GM08714 (cell line): ENCODE results near the gene LYZL4.

ENCODE experiments used
- H3K4me3 ChIP-seq: fragments of 200-500 bp; sonication (Bioruptor generic); 2 replicates; pipeline ENCODE4 v1.5.1; 2014; ENCODE audit warnings: mild to moderate bottlenecking, low read length, inconsistent platforms
- ZNF274 ChIP-seq: IDR thresholded peaks from 2 replicates; pipeline ENCODE4 v1.6.1; 2012; ENCODE audit warnings: mild to moderate bottlenecking, low read depth, low read length

LYZL4 gene

DNA sequence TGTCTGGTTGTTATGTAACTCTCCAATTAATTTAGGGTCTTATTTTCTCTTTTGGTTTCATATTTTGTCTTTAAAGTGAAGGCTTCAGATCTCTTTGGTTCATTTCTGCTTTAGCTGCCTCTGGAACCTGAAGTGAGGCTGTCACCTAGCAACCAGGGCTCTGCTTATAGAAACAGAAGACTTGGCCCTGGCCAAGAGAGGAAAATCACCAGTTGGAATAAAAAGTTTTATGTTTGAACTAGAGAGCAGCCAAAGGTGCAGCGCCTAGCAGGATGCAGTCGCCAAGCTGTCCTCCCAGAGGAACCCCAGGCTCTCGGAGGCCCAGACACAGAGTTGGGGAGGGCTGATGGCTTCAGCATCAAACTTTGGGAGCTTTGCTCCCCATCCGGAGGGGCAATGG, 41.1 kb downstream of the LYZL4 start:
- TF ChIP-seq ZNF274 = no peak

DNA sequence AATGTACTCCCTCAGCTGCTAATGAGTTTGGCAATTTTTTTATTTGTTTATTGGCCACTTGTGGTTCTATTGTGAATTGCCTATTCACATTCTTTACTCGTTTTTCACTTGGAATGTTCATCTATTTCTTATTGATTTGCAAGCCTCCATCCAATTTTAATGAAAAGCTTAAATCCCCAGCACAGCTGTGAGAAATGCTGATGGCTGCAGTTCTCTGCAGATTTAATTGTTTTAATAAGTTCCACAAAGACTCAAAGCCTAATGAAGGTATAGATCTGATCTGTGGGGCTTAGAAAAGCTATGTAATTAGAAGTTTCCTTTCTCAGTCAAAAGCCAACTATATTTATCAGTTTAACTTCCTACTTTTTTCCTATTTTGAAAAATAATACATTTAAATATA, 41.5 kb downstream of the LYZL4 start:
- no peak for TF ChIP-seq ZNF274
- no peak overlapping the region for H3K4me3 ChIP-seq

More for the DNA sequence above, 41.1 kb downstream of the LYZL4 start:
- H3K4me3 ChIP-seq = no peak overlapping the region

DNA sequence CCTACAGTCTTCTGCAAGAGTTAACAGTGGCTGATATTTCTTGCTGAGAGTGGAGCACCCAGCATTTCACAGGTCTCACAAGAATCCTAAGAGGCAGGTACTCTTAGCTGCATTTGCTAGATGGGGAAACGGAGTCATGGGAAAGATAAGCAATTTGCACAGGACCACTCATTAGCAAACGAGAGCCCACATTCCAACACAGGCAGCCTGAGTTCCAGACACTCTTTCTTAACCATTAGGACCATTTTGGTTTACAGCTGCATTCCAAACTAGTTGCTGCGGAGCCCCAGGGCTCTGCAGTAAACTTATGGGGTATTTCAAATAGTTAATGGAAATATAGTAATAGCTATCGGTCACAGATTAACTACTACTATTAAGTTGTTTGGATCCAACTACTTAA, 42.5 kb downstream of the LYZL4 start:
- H3K4me3 ChIP-seq = no peak overlapping the region
- no peak for TF ChIP-seq ZNF274

DNA sequence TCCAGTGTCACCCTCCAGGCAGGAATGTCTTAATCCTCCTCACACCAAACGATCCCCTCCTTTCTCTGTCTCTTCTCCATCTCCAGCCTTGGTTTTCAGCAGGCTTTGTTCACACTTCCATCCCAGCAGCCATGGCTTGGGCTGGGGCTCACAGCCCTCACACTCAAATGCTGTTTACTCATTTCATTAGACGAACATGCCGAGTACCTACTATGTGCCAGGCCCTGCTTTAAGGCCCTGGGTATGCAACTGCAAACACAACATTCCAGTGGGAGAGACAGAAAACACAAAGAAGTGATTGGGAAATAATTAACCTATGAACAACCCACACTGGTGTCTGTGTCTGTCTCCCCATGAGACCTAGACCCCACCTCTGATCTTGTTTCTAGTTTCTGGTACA, 43.9 kb downstream of the LYZL4 start:
- H3K4me3 ChIP-seq = no peak overlapping the region
- TF ChIP-seq ZNF274 = no peak

DNA sequence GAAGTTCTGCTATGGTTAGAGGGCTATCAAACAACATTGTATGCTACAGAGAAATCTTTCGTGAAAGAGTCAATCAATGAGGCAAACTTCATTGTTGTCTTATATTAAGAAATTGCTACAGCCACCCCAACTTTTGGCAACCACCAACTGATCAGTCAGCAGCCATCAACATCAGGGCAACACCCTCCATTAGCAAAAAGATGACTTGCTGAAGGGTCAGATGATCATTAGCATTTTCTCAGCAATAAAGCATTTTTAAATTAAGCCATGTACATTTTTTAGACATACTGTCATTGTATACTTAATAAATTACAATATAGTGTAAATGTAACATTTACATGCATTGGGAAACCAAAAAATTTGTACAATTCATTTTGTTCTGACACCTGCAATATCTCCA, 53.1 kb downstream of the LYZL4 start:
- no peak for TF ChIP-seq ZNF274
- no peak overlapping the region for H3K4me3 ChIP-seq

DNA sequence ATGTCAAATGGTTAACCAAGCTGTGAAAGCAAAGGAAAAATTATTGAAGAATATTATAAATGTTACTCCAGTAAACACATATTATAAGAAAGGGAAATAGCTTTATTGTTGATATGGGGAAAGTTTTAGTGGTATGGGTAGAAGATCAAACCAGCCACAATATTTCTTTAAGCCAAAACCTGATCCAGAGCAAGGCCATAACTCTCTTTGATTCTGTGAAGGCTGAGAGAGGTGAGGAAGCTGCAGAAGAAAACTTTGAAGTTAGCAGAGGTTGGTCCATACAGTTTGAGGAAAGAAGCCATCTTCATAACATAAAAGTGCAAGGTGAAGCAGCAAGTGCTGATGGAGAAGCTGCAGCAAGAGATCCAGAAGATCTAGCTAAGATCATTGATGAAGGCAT, 54.8 kb downstream of the LYZL4 start:
- TF ChIP-seq ZNF274 = no peak
- no peak overlapping the region for H3K4me3 ChIP-seq

DNA sequence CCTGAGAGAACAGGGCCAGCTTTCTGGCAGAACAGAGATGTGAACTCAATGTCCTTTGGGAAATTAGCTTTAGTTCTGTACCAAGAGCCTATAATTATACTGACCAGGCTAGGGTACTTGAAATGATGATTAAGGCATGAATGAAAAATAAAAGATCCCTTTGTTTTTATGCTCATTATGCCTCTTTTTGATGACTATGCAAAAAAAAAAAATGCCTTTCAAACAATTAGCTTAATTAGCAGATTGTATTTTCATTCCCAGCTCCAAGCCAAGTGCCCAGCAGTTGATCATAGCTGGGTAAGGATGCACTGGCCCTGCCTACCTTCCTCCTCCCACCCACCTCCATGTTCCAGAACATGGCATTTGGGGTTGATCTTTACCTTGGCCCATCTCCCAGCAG, 56.8 kb downstream of the LYZL4 start:
- H3K4me3 ChIP-seq = no peak overlapping the region
- no peak for TF ChIP-seq ZNF274

DNA sequence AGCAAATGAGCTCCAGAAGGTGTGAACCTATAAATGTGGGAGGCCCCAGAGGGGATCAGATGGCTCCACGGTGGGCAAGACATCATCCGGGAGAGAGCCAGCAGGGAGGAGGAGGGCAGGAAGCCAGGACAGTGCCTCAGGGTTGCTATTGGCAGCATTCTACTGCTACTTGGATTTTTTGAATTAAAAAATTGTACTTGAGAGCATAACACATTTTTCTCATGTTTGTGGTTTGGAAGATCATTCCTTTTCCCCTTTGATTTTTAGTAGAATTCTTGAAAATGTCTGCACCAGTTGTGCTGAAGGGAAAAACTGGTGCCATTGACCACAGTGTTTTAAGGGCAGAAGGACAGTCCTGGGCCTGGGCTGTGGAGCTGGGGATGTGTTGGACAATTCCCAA, 59.2 kb downstream of the LYZL4 start:
- no peak overlapping the region for H3K4me3 ChIP-seq
- TF ChIP-seq ZNF274 = no peak

DNA sequence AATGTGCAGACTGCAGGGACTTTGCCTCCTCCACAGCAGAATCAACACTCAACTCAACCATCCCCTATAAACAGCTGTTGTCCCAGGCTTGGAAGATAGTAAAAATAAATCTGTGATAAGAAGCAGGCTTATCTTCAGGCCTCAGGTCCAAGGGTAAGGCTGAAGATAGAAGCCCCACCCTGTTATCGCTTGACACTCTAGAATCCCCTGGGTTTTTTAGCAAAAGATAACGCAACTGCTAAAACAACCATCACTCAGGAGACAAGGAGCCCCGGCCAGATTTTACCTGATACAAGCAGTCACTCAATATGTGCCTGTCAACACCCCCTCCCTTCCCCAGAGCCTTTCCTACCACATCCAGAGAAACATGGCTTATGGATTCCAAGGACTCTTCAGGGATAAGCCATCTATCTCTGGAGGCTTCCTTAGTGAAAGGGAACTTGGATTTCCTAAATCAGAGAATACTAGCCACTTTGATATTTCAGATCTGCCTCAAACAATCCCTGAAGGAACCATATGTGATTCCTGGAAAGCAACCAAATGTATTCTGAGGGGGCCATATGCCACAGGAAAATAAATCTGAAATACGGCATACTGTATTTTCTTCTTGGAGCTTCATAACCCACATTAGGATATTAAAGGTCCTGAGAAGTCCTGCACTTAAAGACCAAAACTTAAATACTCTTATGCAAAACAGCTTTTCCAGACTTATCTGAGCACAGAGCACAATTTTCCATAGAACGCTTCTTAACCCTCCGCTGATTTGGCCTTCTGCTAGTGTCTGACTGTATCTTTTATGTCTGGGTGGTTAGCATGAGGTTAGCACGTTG, 60.4 kb downstream of the LYZL4 start:
- TF ChIP-seq ZNF274 = no peak
- no peak overlapping the region for H3K4me3 ChIP-seq

DNA sequence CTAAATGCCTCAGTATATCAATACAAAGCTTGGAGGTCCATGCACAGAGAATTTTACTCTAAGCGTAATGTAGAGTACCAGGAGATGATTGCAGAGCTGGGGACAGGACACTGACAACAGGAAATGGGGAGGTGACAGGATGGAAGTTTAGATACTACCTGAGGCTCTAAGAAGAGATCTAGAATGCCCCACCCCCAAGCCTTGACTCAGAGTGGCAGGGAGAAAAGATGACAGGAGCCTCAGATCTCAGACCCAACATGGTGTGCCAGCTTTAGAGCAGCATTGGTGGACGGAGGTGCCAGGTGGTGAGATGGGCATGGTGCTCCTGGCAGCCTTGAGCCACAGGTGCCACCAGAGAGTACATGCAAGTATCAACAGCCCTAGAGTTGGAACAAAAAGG, 62.5 kb downstream of the LYZL4 start:
- TF ChIP-seq ZNF274 = no peak

More for the DNA sequence above, 62.5 kb downstream of the LYZL4 start:
- H3K4me3 ChIP-seq = no peak overlapping the region
